ENCODE results near the gene PRKRIP1. TPM values are rescaled to one million over a fixed set of nuclear protein-coding genes. Genes with fewer than 3 reads are reported as not detected.
"Not testable (repeated sequence)": the region's sequence is repeated elsewhere in the genome, so short reads cannot be mapped to it uniquely, and the experiment has no call there.

Gene PRKRIP1
- polyA plus RNA-seq, 10 donors, result 17.6 to 30.1 (median 24.8) TPM

DNA sequence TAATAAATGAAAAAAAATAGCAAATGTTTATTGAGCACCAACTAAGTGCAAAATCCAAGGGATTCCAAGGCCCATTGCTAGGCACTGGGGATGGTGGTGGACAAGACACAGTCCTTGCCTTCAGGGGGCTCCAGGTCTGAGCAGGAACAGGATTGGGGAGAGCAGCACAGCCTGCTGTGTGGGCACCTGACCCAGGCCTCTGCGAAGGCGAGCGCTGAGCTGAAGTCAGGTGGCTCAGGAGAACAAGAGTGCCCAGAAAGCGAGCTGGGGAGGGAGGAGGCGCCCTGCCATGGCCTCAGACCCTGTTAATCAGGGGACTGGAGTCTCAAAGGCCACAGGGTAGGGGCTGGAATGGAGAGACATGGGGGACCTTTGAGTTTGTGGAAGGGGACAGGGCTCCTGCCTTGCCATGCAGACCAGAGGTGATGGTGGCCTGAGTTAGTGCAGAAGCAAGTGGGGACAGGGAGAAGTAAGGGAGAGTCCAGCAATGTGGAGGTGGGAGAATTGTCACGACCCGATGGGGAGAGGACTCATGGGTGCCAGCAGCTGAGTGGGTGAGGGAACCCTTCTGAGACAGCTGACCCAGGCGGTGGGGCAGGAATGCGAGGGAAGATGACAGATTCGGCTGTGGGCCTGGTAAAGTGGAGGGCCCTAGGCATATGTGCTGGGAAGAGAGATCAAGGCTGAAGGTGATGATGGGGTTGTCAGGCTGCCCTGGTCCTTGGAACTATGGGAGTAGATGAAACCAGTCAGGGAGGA, 33.2 kb downstream of the PRKRIP1 start:
- DNase-seq, result no peak

DNA sequence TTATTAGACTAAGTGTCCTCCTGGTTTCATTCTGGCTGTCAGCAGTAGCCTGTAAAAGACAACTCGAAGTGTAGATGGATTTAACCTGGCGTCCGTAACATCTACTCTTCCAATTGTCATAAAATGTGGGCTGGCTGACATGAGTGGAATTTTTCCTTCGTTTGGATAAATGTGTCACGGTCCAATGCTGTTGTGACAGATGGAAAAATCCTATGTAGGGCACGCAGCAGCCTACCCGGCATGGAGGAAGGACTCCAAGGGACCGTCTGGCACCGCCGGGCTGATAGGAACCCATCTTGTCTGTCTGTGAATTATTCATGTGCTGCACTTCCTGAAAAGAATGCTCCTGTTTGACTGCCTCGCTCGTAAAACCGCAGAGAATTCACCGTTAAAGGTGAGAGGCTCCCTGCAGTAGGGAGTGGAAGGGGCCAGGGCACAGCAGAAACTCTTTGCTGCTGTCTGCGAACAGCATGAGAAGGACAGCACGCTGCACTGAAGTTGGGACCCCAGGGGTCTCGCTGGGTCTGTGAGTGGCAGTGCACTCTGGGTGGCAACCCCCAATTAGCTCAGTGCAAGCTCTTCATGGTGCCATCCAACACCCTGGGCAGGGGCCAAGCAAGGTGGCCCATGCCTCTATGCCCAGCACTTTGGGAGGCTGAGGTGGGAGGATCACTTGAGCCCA, 35.6 kb downstream of the PRKRIP1 start:
- peak in 1 of 3 donors; percentile 54 for DNase-seq

DNA sequence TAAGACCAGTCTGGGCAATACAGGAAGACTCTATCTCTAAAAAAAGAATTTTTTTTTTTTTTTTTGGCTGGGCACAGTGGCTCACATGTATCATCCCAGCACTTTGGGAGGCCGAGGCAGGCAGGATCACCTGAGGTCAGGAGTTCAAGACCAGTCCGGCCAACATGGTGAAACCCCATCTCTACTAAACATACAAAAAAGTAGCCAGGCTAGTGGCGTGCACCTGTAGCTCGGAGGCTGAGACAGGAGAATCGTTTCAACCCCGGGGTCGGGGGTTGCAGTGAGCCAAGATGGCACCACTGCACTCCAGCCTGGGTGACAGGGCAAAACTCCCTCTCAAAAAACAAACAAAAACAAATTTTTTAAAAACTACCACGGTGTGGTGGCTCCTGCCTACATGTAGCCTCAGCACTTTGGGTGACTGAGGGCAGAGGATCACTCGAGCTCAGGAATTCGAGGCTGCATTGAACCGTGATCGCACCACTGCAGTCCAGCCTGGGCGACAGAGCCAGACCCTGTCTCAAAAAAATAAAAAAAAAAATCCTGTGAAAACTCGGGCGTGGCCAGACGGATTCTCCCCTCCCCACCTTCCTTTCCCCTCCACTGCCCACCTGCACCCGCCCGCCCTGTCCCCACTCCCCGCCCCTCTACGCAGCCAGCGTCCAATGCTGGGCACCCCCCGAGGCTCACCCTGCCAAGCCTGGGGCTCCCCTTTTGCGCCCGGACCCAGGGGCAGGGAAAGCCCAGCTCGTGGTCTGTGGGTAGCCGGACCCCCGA, 36.5 kb downstream of the PRKRIP1 start:
- no peak for DNase-seq

DNA sequence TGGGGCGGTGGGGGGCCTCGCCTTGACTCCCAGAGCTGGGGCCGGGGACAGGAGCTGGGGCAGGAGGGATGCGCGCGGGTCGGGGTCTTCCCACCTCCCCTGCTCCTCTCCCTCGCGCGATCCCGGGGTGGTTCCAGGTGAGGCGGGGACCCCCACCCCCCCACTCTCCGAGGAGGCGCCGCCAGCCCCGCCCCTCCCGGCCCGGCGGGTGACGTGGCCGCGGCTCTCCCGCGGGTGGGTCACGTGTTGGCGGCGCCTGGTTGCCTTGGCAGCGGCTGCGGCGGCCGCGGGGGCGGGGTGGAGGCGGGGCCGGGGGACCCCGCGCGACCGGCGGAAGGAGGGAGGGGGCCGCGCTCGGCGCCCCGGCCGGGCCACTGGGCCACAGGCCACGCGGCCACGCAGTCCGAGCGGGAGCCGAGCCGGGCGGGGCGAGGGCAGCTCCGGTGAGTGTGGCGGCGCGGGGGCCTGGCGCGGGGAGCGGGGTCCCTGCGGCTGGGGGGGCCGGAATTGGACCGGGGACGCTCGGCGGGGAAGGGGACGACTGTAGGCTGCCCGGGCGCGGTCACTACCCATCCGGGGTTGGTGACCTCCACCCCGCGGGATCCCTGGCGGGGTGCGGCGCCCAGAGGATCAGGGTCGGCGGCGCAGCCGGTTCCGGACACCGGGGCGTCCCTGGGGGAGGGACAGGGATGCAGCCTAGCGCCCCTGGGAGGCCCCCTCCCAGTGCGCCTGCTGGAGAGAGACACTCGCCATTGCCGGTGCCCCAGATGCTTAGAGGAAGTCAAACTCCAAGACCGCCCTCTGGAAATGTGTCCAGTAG, 37.3 kb downstream of the PRKRIP1 start, which contains the start of gene ORAI2:
Gene ORAI2, plus strand, starts transcription at position 357 of the 820 bp plus-strand sequence. CDS start 5,382 bp downstream, outside the sequence.
- DNase-seq, result peak; percentile 60 to 84 (median 84)

DNA sequence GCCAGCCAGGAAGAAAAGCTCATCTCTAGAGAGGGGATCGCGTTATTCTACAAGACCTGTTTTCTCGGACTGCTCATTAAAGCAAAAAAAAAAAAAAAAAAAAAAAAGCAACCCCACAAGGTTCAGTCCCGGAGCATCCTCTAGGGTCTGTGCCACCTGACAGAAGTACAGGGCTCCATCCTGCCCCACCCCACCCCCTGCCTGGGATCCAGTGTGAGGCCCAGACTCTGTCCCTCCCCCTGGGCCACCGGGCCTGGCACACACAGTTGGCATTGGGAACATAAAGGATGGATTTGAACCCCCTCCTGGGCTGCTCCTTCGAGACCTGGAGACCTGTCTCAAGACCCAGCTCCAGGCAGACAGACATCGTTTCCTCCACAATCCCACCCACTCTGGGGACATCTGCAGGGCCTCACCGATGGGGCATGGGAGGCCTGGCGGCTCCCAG, 37.9 kb downstream of the PRKRIP1 start:
- DNase-seq, result no peak

DNA sequence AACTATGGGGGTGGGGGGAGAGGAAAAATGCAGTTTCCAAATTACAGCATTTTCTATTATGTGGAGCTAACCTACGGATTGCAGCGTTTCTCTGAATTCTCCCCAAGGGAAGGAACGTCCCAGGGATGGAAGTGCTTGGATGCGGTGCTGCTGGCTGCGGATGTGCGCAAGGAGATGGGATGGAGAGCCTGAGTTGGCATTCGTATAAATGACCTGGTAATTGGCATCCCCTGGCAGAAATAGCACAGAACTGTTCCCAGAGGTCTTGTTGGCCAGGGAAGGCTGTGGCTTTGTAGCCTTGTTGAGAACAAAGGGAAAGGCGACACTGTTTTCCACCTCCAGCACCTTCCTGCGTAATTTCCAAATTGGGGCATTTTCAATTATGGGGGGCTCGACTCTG, 40.0 kb downstream of the PRKRIP1 start:
- no peak for DNase-seq

DNA sequence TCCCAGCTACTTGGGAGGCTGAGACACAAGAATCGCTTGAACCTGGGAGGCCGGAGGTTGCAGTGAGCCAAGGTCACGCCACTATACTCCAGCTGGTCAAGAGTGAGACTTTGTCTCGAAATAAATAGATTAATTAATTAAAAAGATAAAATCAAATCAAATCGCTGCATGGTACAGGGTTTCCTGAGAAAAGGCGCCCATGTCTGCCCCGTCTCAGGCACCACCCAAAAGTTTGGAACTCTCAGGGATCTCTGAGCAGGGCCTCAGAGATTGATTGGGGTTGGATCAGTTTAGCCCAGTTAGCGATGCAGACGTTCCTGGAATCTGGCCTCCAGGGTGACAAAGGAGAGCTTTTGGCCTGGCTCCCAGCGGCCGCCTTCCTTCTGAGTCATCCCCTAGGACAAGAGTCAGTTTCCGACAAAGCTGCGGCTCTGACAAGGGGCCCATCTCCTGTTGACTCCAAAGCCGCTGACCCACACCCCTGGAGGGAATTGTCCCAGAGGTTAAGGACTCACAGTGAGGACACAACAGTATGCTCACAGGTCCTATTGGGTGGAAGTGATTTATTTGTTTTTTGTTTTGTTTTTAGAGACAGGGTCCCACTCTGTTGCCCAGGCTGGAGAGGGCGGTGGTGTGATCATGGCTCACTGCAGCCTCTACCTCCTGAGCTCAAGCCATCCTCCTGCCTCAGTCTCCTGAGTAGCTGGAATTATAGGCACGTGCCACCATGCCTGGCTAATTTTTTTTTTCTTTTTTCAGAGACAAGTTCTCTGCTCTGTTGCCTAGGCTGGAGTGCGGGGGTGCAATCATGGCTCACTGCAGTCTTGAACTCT, 44.0 kb downstream of the PRKRIP1 start:
- peak in 2 of 3 donors; percentile 42 to 61 for DNase-seq

DNA sequence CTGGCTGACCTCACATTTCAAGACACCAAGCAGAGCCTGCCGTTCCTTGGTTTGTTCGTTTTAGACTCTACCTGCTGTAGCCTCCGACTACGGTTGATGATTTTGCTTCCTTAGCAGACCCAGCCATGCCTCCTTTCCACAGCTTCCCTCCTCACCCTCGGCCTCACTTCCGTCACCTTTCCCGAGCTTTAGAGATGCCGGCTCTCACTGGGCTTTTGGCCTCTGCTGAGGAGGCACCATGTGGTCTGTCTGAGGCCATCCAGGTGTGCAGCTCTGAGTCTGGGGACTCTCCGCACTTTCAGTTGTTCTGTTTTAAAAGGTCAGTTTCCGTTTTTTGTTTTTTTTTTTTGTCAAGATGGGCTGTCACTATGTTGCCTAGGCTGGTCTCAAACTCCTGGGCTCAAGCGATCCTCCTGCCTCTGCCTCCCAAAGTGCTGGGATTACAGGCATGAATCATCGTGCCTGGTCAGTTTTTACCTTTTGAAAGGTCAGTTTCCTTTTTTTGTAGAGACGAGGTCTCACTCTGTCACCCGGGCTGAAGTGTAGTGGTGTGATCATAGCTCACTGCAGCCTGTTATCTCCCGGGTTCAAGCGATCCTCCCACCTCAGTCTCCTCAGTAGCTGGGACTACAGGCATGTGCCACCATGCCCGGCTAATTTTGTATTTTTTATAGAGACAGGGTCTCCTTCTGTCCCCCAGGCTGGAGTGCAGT, 49.0 kb downstream of the PRKRIP1 start:
- DNase-seq, result no peak

DNA sequence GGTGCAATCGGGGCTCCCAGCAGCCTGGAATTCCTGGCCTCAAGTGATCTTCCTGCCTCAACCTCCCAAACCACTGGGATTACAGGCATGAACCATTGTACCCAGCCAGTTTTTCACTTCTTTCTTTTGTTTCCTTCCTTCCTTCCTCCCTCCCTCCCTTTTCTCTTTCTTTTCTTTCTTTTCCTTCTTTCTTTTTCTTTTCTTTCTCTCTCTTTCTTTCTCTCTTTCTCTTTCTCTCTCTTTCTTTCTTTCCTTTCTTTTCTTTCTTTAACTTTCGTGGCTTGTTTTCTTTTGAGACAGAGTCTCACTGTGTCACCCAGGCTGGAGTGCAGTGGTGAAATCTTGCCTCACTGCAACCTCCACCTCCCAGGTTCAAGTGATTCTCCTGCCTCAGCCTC, 49.5 kb downstream of the PRKRIP1 start:
- no peak for DNase-seq

DNA sequence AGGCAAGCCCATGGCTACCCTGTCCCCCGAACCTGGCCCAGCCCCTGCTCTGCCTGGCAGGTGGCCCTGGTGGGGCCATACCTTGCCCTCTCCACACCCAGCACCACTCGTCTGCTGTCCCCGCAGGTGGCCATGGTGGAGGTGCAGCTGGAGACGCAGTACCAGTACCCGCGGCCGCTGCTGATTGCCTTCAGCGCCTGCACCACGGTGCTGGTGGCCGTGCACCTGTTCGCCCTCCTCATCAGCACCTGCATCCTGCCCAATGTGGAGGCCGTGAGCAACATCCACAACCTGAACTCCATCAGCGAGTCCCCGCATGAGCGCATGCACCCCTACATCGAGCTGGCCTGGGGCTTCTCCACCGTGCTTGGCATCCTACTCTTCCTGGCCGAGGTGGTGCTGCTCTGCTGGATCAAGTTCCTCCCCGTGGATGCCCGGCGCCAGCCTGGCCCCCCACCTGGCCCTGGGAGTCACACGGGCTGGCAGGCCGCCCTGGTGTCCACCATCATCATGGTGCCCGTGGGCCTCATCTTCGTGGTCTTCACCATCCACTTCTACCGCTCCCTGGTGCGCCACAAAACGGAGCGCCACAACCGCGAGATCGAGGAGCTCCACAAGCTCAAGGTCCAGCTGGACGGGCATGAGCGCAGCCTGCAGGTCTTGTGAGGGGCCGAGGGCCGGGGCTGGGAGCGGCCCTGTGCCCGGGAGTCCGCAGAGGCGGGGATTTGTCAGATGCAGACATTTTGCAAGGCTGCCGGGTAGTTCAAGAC, 50.4 kb downstream of the PRKRIP1 start:
- DNase-seq, result no peak

DNA sequence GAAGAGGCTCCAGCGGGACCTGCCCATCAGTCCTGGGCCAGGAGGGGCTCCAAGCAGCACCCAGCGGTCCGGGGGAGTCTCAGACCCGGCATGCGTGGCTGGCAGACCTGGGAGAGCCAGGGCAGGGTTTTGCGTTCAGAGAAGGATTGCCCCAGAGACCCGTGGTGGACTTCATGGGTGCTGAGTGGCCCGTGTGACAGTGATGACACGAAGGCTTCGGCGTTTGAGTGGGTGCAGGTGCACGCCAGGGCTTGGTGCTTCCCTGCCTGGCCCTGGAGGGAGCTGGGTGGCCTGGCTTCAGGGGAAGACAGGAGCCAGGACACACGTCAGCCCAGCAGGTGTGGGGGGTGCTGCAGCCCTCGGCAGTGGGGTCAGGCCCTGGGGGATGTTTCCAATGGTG, 51.1 kb downstream of the PRKRIP1 start:
- no peak for DNase-seq

DNA sequence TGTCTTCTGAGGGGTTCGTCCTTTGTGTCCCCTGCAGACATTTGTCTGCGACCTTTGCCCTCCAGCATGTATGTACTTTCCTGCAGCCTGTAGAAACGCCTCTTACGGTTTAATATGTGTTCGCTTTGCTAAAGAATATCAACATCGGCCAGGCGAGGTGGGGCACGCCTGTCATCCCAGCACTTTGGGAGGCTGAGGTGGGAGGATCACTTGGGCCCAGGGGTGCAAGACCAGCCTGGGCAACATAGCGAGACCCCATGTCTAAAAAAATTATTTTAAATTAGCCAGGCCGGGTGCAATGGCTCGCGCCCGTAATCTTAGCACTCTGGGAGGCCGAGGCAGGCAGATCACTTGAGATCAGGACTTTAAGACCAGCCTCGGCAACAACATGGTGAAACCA, 53.0 kb downstream of the PRKRIP1 start:
- no peak for DNase-seq

DNA sequence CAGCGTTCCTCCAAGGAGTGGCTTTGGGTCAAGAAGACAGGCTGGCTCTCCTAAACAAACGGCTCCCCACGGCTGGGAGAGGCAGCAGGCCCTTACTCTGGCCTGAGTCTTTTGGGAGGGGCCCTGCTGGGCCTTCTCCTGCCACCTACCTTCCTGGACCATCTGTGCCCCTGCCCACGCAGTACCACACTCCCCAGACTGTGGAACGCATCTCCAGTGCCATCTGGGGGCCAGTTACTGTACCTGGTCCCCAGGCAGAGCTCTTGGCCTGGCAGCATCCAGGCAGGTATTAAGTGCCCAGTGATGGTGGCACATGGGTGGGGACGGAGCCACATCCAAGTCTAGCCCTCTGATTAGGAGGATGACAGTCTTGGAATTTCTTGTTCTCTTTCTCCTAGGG, 54.1 kb downstream of the PRKRIP1 start:
- no peak for DNase-seq

DNA sequence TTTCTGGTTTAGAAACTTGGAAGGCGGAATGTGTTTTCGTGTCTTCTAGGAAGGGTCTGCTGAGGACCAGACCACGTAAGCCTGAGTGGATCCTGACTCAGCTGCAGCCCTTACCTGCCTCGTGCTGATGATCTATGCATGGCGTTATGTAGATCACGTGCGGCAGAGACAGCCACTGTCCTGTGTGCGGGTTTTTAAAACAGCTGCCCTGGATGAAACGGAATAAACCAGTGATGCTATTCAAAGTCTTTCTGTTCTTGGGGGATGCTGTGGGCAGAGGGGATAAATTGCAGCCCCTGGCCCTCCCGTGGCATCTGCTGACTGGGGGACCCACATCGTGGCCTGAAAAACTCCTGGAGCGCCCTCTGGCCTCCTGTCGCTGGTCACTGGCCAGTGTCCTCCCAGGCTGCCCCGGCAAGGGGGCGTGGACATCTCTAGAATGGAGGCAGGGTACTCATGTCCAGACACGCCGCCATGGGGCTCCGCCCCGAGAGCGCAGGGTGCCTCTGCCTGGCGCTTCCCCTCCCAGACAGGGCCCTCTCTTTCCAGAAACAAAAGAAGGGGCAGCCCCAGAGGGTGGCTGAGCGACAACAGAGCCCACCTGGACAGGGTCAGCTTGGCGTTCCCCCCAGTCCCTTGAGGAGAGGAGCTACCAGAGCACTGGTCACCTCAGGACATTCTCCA, 55.4 kb downstream of the PRKRIP1 start:
- no peak for DNase-seq

DNA sequence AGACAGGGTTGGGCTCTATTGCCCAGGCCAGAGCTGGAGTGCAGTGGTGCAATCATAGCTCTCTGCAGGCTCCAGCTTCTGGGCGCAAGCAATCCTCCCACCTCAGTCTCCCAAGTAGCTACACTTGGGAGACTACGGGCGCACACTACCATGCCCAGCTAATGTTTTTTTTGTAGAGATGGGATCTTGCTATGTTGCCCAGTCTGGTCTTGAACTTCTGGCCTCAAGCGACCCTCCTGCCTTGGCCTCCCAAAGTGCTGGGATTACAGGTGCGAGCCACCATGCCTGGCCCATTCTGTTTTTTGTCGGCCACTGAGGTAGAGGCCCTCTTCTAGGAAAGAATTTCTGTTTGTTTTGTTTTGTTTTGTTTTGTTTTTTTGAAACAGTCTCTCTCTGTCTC, 56.3 kb downstream of the PRKRIP1 start:
- DNase-seq, result no peak

DNA sequence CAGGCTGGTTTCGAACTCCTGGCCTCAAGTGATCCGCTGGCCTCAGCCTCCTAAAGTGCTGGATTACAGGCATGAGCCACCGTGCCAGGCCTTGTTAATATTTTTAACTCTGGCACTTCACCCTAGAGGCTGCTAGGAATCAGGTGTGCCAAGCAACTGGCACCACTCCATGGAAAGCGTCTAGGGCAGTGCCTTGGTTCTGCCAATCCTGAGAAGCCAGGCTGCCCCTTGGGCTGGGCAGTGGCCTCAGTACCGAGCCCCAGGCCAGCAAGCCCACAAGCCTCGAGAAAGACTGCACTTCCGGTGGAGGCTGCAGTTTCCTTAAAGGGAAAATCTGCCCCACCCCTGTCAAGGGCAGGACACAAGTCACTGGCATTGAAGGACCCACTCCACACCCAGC, 57.2 kb downstream of the PRKRIP1 start:
- no peak for DNase-seq

DNA sequence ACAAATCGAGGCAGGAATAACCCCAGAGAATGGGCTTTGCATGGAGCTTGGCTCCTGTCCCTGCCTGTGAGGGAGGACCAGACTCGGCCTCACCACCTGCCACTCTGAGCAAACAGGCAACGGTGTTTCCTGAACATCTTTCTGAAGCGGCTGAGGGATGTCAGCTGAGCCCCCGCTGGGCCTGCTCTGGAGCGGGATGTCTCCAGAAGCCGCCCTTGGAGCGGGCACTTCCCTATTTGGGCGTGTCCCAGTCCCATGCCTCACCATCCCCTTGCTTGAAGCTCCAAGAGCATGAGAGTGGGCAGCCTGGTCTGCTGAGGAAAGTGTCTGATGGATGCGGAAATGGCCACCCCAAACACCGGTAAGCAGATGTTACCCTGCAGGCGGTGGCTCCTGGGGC, 58.3 kb downstream of the PRKRIP1 start:
- DNase-seq, result no peak

DNA sequence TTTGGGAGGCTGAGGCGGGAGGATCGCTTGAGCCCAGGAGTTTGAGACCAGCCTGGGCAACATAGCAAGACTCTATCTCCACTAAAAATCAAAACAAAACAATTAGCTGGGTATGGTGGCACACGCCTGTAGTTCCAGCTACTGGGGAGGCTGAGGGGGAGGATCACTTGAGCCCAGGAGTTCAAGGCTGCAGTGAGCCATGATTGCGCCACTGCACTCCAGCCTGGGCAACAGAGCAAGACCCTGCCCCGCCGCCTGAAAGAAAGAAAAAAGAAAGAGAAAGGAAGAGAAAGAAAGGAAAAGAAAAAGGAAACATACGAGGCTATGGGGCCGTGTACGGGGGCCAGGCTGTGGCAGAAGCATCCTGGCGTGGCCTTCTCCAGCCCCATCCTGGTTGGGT, 58.8 kb downstream of the PRKRIP1 start:
- not testable (repeated sequence) for DNase-seq

DNA sequence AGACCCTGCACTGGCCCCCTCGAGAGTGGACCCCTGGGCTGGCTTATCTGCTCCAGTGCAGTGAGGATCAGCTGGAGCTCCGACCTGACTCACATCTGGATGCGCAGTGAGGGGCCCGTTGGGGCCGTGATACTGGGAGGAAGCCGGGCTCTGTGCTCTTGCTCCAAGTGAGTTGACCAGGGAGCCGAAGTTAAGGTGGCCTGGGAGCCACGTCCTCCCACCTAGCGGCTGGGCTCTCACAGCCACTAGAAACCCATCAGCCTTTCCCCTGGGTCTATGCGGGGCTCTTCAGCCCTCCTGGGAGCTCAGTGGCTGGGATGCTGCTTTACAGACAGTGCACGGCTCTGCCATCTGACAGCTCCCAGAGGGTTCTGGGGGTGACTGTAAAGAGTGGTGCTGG, 59.4 kb downstream of the PRKRIP1 start:
- no peak for DNase-seq
